ENCODE results near the gene DNAI4.
"Not testable (repeated sequence)": the region's sequence is repeated elsewhere in the genome, so short reads cannot be mapped to it uniquely, and the experiment has no call there.

Gene DNAI4

DNA sequence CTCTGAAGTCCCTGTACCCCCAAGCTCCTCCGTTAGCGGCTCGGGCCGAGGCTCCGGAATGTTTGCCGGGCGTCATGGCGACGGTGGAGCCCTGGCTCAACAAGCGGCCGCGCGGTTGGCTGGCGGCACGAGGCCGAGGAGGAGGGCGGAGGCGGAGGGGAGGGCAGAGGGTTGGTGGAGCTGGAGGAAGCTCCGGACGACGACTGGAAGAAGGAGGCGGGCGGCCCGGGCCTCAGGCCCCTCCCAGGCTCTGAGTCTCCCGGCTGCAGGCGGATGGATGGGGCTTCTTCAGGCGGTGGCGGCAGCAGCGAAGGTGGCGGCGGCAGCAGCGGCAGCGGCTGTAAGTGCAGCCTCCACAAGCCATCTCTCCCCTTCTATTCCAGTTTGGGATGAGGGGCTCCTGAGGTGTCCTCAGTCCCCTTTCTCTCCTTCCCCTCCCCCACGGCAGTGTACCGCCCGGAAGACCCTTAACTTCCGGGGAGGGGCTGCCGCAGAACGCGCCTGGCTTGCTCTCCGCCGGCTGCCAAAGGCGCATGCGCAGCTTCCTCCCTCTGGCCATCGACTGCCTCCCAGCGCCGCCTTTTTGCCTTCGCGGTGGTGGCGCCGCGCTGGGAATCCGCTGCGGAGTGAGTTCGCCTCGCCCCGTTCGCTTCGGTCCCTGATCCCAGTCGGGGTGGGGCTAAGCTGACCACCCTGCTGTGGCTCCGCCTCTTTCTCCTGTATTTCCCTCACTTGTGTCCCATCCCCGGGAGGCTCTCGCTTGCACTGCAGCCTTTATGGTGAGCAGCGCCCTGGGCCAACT lies at the start of gene DNAI4, which contains the start of gene MIER1:
TSS of gene DNAI4 (minus strand) at position 101 of the 802 bp plus-strand sequence. CDS start at position 76, 25 bp downstream.
TSS of gene MIER1 (plus strand) at position 235 of the 802 bp plus-strand sequence. CDS start at position 274, 39 bp downstream.
- DNase-seq (ENCODE audit: low read depth, low spot score) = peak; percentile 83

DNA sequence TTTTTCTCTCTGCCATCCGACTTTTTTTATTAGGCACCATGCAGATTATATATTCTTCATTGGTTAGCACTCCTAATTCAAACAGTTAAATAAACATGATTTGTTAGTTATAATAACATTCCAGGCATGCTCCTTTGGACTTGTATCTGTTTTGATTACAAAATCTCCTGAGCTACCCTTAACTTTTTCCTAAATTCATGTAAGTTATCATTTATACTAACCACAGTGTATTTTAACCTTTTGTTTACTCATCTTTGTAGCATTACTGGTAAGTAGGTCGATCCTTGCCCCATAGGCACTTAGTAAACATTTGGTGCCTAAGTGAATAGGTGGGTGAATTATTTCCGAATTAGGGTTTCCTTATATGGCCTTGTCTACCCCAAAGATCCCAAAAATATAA lies 43.9 kb upstream of the DNAI4 start:
- DNase-seq (ENCODE audit: low read depth, low spot score) = no peak

- DNase-seq (ENCODE audit: low read depth, low spot score) = not testable (repeated sequence)
Observed at GRCh38 chr1:66966188-66966873, 41.7 kb upstream of the DNAI4 start.

DNA sequence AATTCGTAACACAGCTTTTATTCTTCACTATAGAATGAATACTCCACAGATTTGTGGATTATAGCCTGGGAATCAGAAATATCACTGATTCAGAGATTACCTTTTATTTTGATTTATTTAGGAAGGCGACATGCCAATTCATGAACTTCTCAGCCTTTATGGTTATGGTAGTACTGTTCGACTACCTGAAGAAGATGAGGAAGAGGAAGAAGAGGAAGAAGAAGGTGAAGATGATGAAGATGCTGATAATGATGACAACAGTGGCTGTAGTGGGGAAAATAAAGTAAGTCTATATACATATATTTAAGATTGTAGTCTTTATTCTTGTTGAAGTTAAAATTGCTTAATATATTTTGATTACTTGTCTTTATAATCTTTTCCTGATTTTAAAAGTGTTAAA lies 33.3 kb upstream of the DNAI4 start:
- no peak for DNase-seq (ENCODE audit: low read depth, low spot score)

DNA sequence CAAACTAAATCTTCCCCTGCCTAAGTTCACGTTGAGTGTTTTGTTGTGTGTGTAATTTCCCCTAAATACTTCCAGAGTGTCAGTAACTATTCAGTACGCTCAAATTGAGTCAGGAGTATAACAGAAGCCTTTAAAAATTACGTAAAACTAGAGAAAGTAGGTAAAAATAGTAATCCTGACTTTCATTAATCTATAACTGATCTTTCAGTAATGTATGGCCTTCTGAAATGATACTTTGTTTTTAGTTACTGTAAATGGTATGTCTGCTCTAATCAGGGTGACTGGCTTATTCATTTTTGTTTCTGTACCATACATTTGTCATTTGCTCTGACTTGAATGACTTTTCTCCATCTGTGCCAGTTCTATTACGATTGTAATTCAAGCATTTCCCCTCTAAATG lies 29.6 kb upstream of the DNAI4 start:
- no peak for DNase-seq (ENCODE audit: low read depth, low spot score)

- DNase-seq (ENCODE audit: low read depth, low spot score) = no peak
Observed at GRCh38 chr1:66951513-66951912, 26.9 kb upstream of the DNAI4 start.

DNA sequence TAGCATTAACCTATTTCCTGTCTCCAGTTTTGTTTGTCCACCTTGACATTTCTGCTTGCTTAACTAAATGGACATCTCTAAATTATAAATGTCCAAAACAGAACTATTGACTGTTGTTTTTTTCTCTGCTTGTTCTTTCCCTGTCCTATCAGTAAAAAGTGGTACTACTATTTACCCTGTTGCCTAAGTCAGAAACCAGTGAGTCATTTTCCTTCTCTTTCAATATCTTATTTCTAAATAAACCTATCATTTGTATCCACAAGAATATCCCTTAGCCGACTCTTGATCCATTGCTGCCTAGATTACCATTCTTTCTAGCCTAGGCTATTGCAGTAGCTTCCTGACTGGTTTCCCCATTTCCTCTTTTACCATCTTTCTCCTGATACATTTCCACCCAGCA lies 22.6 kb upstream of the DNAI4 start:
- no peak for DNase-seq (ENCODE audit: low read depth, low spot score)

DNA sequence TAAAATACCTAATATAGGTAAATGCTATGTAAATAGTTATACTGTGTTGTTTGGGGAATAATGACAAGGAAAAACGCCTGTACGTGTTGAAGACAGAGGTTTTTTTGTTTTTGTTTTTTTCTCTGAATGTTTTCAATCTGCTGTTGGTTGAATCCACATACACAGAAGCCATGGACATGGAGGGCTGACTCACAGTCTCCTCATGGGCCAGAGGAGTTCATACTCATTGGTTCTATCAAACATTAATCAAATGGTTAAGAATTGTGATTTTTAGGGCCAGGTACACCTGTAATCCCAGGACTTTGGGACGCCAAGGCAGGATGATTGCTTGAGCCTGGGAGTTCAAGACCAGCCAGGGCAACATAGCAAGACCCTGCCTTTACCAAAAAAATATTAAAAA lies 20.7 kb upstream of the DNAI4 start:
- no peak for DNase-seq (ENCODE audit: low read depth, low spot score)

DNA sequence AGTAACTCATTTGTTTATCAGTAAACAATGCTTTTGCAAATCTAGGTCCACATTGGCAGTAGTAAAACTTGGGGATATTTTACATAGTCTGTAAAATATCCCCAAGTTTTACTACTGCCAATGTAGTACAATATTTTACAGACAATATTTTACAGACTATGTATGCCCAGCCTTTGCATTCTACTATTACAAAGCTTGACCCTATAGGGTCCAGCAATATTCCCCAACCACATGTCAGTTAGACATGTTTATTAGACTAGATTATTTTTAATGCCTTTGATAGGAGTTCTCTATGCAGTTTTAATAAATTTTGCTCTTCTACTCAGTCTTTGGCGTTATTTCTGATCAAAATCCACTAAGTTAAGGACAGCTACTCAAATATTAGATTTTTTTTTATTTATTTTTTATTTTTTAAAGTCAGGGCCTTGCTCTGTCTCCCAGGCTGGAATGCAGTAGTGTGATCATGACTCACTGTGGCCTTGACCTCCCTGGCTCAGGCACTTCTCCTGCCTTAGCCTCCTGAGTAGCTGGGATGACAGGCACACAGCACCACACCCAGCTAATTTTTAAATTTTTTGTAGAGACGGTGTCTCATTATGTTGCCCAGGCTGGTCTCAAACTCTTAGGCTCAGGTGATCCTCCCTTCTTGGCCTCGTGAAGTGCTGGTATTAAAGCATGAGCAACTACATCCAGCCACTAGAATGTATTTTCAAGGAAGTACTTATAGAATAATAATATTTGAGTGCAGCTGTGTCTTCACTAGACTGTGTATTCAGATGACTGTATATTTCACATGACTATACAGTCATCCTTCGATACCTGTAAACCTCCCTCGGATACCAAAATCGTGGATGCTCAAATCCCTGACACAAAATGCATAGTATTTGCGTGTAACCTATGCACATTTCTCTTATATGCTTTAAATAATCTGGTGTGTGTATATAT lies 19.9 kb upstream of the DNAI4 start:
- no peak for DNase-seq (ENCODE audit: low read depth, low spot score)

- no peak for DNase-seq (ENCODE audit: low read depth, low spot score)
Observed at GRCh38 chr1:66943361-66943969, 18.8 kb upstream of the DNAI4 start.

- no peak for DNase-seq (ENCODE audit: low read depth, low spot score)
Observed at GRCh38 chr1:66940981-66941380, 16.3 kb upstream of the DNAI4 start.

DNA sequence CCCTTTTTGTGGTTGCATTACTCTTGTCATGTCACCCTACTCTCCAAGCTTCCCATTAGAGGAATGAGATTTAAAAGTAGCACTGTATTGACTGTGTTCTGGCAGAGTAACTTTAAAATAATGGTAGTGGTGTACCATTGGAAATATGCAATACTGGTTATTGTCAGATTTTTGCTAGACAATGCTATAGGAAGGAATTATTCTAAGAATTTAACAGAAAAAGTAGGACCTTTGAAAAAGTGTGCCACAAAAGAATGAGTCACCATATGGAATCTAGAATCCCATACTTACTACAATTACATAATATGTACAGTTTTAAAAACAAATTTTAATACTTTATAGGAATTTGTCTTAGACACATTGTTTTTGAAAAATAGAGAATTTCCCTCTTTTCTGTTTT lies 14.0 kb upstream of the DNAI4 start:
- no peak for DNase-seq (ENCODE audit: low read depth, low spot score)

- DNase-seq (ENCODE audit: low read depth, low spot score) = no peak
Observed at GRCh38 chr1:66937529-66938234, 13.0 kb upstream of the DNAI4 start.

GRCh38 chr1:66933887-66934700 lies 9.4 kb upstream of the DNAI4 start:
- DNase-seq (ENCODE audit: low read depth, low spot score) = no peak

DNA sequence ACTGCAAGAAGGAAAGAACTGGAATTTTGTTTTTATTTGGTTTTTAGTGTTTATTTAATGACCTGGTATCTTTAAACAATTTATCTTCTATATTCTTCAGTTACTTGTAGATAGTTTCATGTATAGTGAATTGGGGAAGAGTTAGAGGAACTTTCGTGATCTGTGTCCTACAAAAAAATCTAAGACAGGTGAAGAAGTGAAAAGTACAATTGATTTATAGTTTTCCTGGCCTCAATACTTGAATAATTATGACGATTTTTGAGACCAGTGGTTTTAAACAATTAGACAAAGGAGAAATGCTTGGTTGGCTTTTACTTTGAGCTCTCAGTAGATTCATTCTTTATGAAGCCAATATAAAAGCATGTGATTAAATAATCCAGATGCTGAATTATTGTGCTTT lies 7.6 kb upstream of the DNAI4 start:
- no peak for DNase-seq (ENCODE audit: low read depth, low spot score)

DNA sequence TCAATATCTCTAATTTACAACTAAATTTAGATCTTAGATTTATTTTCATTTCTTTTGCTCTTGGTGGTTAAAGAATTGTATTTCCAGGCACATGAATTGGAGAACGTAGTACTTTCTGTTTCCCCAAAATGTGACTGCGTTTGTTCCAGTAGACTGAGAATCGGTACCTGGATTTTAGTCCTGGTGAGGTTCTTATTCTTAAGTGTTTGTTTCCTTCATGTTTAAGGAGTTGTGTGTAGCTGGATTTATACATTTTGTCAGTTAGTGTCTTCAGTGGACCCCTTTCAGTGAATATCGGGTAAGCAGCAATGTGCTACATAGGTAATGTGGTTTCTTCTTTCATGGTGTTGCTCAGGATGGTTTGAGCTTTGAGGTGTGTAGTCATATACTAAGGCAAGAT lies 6.9 kb upstream of the DNAI4 start:
- no peak for DNase-seq (ENCODE audit: low read depth, low spot score)

DNA sequence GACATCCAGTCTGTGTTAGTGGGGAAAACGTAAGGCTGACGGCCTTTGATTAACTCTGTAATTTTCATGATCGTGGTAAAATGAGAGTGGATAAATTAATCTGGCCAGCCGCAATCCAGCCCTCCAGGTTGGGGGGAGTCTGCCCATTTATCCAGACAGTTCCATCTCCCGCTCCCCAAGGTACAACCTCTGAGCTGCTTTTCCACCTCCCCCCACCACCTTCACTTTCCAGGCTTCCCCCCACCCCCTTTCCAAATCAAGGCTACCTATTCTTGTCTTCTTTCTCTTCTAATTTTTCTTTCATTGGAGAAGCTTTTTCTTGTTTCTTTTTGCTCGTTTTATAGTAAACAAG lies 6.1 kb upstream of the DNAI4 start:
- no peak for DNase-seq (ENCODE audit: low read depth, low spot score)

- DNase-seq (ENCODE audit: low read depth, low spot score) = peak; percentile 68
Observed at GRCh38 chr1:66929999-66930822, 5.6 kb upstream of the DNAI4 start.

GRCh38 chr1:66929691-66929998 lies 5.0 kb upstream of the DNAI4 start:
- no peak for DNase-seq (ENCODE audit: low read depth, low spot score)

Measured in iPS DF 19.7 (cell line).